GM18502 (cell line): ENCODE results near the gene UROD.
A peak's percentile ranks its signal among the peaks of the same experiment; 100 is the strongest.
"Not testable (repeated sequence)": the region's sequence is repeated elsewhere in the genome, so short reads cannot be mapped to it uniquely, and the experiment has no call there.

ENCODE experiments used
- ATAC-seq: cut with Tn5 transposase; IDR thresholded peaks from one replicate; pipeline ENCODE4 v1.9.1; 2021; ENCODE audit warnings: mild to moderate bottlenecking; ENCODE audit not compliant: unreplicated experiment, poor library complexity

UROD gene

GRCh38 chr1:45011837-45012638 lies at the start of gene UROD:
Gene UROD, plus strand, starts transcription at chr1:45012254. Its CDS starts 12 bp downstream, at chr1:45012266.
- peak; percentile 65 for ATAC-seq

- no peak for ATAC-seq
Measured at GRCh38 chr1:44962729-44963128, 49.3 kb upstream of the UROD start.

- ATAC-seq: no peak
Measured at GRCh38 chr1:44964396-44964795, 47.7 kb upstream of the UROD start.

DNA sequence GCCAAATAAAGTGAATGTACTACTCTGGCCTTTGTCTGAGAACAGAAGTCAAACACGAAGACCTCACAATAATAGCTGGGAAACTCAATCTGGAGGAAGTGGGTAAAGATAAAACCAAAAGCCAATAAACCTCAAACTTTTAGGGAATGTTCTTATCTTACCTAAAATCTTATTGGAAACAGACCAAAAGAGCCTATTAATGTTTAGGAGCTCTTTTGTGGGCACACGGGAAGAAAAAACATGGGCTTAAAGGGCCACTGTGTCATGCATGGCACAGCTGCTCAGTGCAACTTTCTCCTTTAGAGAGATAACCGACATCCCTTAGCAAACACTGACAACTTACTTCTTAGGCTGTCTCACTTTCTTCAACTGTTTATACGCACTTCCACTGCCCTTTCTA lies 41.7 kb upstream of the UROD start:
- ATAC-seq: no peak

GRCh38 chr1:44973645-44974044 lies 38.4 kb upstream of the UROD start:
- ATAC-seq: no peak

GRCh38 chr1:44976252-44976651 lies 35.8 kb upstream of the UROD start:
- no peak for ATAC-seq

DNA sequence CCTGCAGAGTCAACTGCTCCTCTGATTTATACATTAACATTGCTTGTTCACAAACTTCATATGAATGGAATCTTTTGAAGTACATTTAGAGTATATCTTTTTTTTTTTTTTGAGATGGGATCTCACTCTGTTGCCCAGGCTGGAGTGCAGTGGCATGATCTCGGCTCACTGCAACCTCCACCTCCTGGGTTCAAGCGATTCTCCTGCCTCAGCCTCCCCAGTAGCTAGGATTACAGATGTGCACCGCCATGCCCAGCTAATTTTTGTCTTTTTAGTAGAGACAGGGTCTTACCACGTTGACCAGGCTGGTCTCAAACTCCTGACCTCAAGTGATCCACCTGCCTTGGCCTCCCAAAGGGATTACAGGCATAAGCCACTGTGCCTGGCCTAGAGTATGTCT lies 34.7 kb upstream of the UROD start:
- not testable (repeated sequence) for ATAC-seq

GRCh38 chr1:44985747-44986359 lies 26.2 kb upstream of the UROD start:
- ATAC-seq: no peak

GRCh38 chr1:44988531-44989156 lies 23.4 kb upstream of the UROD start:
- no peak for ATAC-seq

- ATAC-seq: no peak
Measured at GRCh38 chr1:44994309-44994898, 17.6 kb upstream of the UROD start.

GRCh38 chr1:44995467-44996238 lies 16.4 kb upstream of the UROD start:
- ATAC-seq: no peak

DNA sequence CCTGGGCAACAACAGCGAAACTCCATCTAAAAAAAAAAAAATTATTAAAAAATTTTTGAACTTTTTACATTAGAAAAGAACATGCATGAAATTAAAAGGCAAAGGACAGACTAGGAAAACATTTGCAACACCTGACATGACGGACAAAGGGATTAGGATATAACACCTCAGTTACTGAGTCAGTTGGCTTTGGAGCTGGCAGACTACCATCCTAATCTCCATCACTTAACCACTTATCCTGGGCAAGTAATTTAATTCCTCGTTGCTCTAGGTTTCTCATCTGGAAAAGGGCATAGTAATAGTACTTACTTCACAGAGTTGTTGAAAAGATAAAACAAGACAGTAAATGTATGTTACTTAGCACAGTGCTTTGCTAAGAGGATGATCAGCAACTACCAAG lies 12.8 kb upstream of the UROD start:
- ATAC-seq: no peak

DNA sequence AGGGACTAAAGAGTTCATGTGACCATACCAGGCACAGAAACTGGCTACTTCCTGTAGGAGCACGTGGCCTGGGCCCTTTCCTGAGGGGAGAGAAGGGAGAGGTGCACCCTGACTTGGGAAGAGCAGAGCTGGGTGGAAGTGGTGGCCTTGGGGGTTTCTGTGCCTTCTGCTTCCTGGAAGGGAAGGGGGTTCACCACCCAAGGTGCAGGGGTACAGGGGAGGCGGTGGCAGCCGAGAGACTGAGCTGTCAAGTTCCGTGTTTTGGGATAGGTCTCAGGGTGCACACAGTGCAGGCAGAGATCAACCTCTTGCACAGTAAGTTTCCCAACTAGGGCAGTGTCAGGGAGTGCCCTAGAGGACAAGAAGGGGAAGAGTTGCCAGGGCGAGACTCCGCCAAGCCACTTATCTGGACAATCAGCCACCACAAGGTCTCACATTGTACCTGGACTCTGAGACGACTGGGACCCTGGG lies 11.0 kb upstream of the UROD start:
- ATAC-seq: no peak

DNA sequence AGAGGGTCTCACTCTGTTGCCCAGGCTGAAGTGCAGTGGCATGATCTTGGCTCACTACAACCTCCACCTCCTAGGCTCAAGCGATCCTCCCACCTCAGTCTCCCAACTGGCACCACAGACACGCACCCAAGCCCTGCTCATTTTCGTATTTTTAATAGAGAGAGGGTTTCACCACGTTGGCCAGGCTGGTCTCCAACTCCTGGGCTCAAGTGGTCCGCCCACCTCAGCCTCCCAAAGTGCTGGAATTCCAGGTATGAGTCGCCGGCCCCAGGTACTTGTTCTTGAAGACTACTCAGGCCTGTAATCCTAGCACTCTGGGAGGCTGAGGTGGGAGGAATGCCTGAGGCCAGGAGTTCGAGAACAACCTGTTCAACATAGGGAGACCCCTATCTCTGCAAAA lies 10.5 kb upstream of the UROD start:
- ATAC-seq: not testable (repeated sequence)

GRCh38 chr1:45002650-45003645 lies 9.1 kb upstream of the UROD start:
- ATAC-seq: no peak

GRCh38 chr1:45003741-45004140 lies 8.3 kb upstream of the UROD start:
- no peak for ATAC-seq

DNA sequence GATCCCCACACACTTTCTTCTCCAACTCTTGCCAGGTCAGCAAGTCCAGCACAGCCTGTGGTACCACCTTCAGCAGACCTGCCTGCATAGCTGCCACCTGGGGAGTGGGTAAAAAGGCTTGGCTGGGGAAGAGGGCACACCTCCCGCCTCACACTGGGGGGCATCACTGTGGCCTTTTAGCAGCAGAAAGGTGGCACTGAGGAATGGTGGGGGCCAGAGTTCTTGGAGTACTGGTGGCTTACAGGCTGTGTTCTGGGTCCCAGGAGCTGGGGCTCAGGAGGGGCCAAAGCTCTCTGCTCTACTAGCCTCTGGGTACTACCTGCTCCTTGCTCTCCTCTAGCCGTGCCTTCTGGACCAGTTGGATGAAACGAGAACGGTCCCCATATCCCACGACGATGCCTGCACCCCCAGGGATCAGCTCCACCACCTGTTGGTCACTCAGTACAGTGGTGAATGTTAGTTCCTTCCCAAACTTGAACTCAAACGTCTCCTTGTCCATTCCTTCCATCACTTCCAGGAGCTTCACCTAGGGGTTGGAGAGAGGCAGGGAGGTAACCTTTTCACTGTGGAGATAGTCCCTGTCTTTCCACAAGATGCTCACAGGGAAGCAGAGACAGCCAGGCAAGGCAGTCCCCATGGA lies 7.7 kb upstream of the UROD start:
- no peak for ATAC-seq

DNA sequence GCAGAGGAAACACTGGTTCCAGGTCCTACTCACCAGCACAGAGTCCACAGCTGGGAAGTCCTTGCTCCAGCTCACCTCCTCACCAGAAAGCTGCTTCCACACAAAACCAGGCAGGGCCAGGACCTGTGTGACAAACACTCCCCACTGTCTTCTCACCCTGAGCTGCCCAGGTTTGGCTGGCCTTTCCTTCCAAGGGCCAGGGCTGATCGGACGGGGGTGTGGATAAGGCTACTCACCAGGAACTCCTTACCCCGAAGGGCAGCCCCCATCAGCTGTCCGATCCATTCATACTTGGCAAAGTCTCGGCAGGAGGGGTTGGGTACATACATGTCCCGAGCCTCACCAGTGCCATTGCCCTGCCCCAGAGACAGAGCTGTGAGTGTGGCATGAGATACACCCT lies 6.3 kb upstream of the UROD start:
- ATAC-seq: no peak

- no peak for ATAC-seq
Measured at GRCh38 chr1:45007311-45007710, 4.7 kb upstream of the UROD start.
